GM21367 (cell line): ENCODE data around the gene UBE4B.
"Not testable (repeated sequence)": the region's sequence is repeated elsewhere in the genome, so short reads cannot be mapped to it uniquely, and the experiment has no call there.

Source experiments
- ATAC-seq: cut with Tn5 transposase; IDR thresholded peaks from one replicate; pipeline ENCODE4 v1.9.1; 2021; ENCODE audit not compliant: unreplicated experiment

UBE4B gene

GRCh38 chr1:10208537-10208936 lies 175.8 kb downstream of the UBE4B start:
- ATAC-seq, result no peak

DNA sequence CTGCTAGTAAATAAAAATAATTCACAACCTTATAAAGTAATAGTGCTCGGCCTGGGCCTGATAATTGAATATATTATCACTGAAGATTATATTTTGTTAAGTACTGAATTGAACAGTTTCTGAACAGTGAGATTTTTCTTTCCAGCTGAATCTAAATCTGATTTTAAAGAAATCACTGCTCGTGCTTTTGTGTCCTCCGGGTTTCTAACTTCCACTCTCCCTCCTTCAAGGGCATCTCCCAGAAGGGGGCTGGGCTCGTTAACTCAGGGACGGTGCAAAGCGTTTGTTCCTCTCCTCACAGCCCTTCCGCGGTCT lies 176.8 kb downstream of the UBE4B start:
- ATAC-seq, result no peak

GRCh38 chr1:10209905-10210810 lies 177.4 kb downstream of the UBE4B start, which contains the start of gene KIF1B:
Gene KIF1B (plus strand): TSS chr1:10210570. CDS start chr1:10232329, 21,759 bp downstream.
- peak; percentile 90 for ATAC-seq

DNA sequence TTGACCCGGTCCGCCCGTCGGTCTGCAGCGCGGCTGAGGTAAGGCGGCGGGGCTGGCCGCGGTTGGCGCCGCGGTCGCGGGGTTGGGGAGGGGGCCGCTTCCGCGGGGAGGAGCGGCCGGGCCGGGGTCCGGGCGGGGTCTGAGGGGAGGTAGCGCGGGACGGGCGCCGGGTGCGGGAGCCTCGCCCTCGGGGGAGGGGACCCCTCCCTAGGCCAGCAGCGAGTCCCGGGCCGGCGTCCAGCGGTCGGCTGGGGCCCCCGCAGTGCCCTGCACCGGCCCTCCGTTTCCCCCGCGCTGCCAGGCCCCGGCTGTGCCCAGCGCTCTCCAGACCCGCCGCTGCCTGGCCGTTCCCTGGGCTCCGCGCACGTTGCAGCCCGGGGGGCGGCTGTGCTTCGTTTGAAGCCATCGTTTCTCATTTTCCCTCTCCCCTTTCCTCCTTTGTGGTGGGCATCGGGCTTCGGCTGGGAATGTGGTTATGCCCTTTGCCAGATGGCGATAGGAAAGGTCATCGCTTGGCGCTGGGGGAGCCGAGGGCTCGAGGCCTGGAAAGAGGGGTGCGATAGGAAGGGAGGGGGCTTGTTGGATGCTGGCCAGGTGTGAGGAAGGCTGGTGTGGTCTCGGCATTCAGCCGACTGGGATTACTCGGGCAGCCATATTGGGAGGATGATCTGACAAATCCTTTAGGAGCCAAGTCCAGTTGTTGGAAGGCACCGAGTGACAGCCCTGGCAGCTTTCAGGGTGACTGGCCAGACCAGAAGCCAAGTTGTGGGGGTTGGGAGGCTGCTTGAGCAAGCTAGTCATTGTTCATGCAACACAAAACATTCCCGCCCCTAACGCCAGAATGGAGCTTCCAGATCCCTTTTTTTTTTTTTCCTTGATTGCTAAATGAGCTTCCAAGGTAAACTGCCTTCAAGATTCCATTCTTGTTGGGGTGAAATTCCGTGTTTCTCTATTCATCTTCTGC lies 178.4 kb downstream of the UBE4B start:
- no peak for ATAC-seq

DNA sequence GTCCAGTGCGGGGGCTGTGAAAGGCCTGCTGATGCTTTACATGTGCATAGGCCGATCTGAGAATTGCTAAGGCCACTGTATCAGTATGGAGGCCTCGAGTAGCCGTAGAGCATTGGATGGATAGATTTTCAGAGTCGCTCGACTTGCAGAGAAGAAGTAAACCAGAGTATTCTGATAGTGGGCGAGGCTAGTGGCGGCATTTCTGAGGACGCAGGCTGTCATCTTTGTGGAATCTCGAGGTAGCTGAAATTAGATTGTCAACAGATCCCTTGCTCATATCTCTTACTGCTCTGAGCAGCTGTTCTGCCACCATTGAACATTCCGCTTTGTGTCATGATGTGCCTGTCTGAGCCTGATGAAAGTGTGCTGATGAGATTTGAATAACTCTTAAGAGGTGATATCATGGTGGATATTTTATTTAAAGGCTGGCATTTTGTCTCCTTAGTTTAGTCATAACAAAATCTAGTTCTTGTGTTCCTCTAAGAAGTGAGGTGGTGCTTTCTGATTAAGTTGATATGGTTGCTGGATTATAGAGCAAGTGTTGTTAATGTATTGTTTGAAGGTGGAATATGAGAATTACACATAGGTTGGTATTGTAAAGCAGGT lies 179.2 kb downstream of the UBE4B start:
- ATAC-seq, result no peak

GRCh38 chr1:10212476-10212875 lies 179.7 kb downstream of the UBE4B start:
- no peak for ATAC-seq

DNA sequence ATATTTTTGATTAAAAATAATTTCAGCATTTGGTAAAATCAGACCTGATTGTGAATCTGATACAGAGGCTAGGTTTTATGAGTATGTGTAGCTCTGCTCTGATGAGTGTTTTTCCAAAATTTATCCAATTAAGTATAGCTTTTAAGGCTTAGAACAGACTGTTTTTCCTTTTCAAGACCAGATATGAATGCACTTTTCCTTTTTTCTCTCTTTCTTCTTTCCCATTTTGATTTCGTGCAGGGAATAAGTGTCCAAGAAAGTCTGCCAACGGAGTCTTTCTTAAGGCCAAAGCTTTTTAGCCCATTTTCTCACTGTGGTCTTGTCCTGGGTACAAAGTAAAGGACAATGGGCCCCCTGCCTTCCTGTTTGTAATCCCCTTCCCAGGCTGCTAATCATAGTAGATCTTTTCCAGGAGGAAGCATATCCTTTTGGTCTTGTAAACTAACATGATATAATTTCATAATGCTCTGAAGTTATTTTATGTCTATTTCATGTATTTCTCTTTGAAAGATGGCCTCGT lies 180.5 kb downstream of the UBE4B start:
- no peak for ATAC-seq

- ATAC-seq, result no peak
These were observed 183.5 kb downstream of the UBE4B start for GRCh38 chr1:10216090-10216749.

DNA sequence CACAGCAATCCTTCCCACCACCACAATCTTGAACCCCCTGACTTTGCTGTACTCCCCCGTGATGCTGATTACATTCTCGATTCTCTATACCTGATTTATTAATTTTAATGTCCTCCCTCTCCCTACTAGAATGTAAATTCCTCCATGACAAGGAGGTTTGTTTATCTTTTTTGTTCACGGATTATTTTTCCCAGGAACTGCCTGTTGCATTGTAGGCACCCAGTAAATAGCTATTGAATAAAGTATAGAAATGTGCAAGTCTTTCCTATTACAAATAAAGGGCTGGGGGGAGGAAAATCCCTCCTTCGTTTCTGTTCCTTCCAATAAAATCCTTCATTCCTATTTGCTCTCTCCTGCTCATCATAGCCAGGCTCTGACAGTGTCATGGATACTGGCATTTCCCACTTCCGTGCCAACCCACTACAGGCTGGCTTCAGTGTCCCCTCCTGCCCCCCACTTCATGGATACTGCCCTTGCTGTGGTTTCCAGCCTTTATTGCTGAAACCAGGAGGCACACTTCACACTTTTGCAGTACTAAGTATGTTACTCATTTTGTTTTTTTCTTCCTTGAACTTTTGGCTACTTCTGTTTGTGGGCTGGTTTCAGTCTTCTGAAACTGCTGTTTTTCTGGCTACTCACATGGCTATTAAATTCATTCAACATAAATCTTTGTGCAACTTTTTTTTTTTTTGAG lies 185.1 kb downstream of the UBE4B start:
- ATAC-seq, result no peak

GRCh38 chr1:10220200-10220599 lies 187.4 kb downstream of the UBE4B start:
- ATAC-seq, result no peak

- not testable (repeated sequence) for ATAC-seq
These were observed 187.9 kb downstream of the UBE4B start for GRCh38 chr1:10220657-10221056.

- ATAC-seq, result no peak
These were observed 192.8 kb downstream of the UBE4B start for GRCh38 chr1:10225573-10225972.

GRCh38 chr1:10228528-10228927 lies 195.8 kb downstream of the UBE4B start:
- ATAC-seq, result no peak

DNA sequence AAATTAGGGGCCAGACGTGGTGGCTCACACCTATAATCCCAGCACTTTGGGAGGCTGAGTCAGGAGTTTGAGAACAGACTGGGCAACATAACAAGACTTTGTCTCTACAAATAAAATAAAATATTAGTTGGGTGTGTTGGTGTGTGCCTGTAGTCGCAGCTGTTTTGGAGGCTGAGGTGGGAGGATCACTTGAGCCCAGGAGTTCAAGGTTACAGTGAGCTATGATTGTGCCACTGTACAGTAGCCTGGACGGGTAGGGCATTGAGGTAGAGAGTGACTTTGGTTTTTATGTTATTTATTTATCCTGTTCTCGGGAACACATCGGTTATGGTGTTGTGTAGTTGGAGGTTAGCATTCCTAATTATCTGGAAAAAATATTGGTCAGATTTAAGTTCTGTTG lies 197.1 kb downstream of the UBE4B start:
- ATAC-seq, result no peak
